Psoas muscle (tissue), 8 donors: ENCODE data around the gene PALD1. TPM values are rescaled to one million over a fixed set of nuclear protein-coding genes. Genes with fewer than 3 reads are reported as not detected.

ENCODE experiments used
- ATAC-seq, 4 donors: fragments of 200-7000 bp; cut with Tn5 transposase; one replicate each; pipeline ENCODE4 v1.9.1; 2020; ENCODE audit warnings: moderate library complexity in 3 of 4, mild to moderate bottlenecking in 2 of 4
- DNase-seq, 2 donors: peaks; one replicate each; pipeline ENCODE4 v3.0.0-alpha.2; 2020
- H3K27ac ChIP-seq: fragments of 200-600 bp; one replicate; pipeline ENCODE4 v1.8.0; 2022
- H3K27me3 ChIP-seq, 3 donors: fragments of 200-600 bp in 1 of 3; one replicate each; pipeline versions ENCODE4 v1.6.1 to v1.8.0; 2013 to 2022; ENCODE audit warnings: low read length in 2 of 3, mild to moderate bottlenecking in 2 of 3, moderate library complexity in 1 of 3; ENCODE audit not compliant: insufficient read depth in 3 of 3
- H3K36me3 ChIP-seq, 2 donors: fragments of 200-600 bp in 1 of 2; one replicate each; pipeline versions ENCODE4 v1.6.1 to v1.8.0; 2013 to 2022; ENCODE audit warnings: low read depth in 1 of 2, mild to moderate bottlenecking in 1 of 2, moderate library complexity in 1 of 2; ENCODE audit not compliant: insufficient read depth in 1 of 2
- H3K4me1 ChIP-seq: fragments of 200-600 bp; one replicate; pipeline ENCODE4 v1.8.0; 2022
- H3K4me3 ChIP-seq: fragments of 200-600 bp; one replicate; pipeline ENCODE4 v1.8.0; 2022; ENCODE audit warnings: mild to moderate bottlenecking
- H3K9me3 ChIP-seq: fragments of 200-600 bp; one replicate; pipeline ENCODE4 v1.8.0; 2022
- CTCF ChIP-seq: fragments of 200-600 bp; IDR thresholded peaks from one replicate; pipeline ENCODE4 v1.8.0; 2022; ENCODE audit warnings: antibody characterized with exemption
- WGBS, 3 donors: extraction: QIAGEN DNeasy Blood & Tissue Kit; methylation state at CpG; one replicate each; pipeline versions ENCODE4 v1.1.6 to v1.1.7; 2013; 5-methylcytosine and 5-hydroxymethylcytosine counted together
- intact Hi-C, 2 donors: fragments of 100-400 bp; cut with DNase I; formaldehyde crosslinking; loops; one replicate each; pipeline versions ENCODE4 v1.11.0 to v1.14.2; 2022
- polyA plus RNA-seq, 3 donors: library from polyadenylated mRNA; stranded (reverse); fragments of 200-250 nt; gene quantifications; one replicate each; pipeline ENCODE4 v1.2.3, GENCODE V29; 2013
- total RNA-seq, 4 donors: library from RNA; stranded (reverse); fragmentation: NEBNext Ultra II Directional in 2 of 4; extraction: Animal tissue kit (Norgen Biotek cat#: 25700) in 2 of 4; gene quantifications; one replicate each; pipeline versions ENCODE4 v1.2.1 to v1.2.4, GENCODE V29; 2021 to 2023
- donor health status: healthy with polysubstance abuse.
- donor health status: DM: no; HTN: no; CAD: no; lungs with moderate emphysema.
- donor health status: Bipolar disorder and iron deficiency.
- donor health status: healthy.
- donor health status: DM: yes; HTN: yes; CAD: no.
- donor health status: DM: no; HTN: no; CAD: no.
- donor health status: DM: no; HTN: no; CAD: no.
- donor health status: DM: yes; HTN: yes; CAD: no.

PALD1 gene
- total and polyA plus RNA-seq, 7 donors, result 1.0 to 4.0 (median 2.8) TPM

- Histone ChIP-seq H3K27me3 (no peaks in the 10 kb centered on the region), H3K27ac (no peak overlapping the region), H3K4me3 (no peak overlapping the region), H3K9me3 (no peaks in the 10 kb centered on the region), H3K4me1 (peaks cover 10% of the 10 kb centered on the region), H3K36me3 (no peaks in the 10 kb centered on the region)
- TF ChIP-seq CTCF, result no peak
- WGBS, 3 donors, result 46 to 63% (median 53%) methylated on average over 14 of the region's 14 CpGs
- intact Hi-C loops, result no loop called here
- DNase-seq (peak in 1 of 2 donors; percentile 44), ATAC-seq (peak; percentile 10 to 68 (median 48))
Observed at GRCh38 chr10:70560511-70560941, 82.0 kb downstream of the PALD1 start.

- ATAC-seq (peak in 2 of 4 donors; percentile 7 to 8), DNase-seq (peak in 1 of 2 donors; percentile 27)
- TF ChIP-seq CTCF, result no peak
- intact Hi-C loops, result no loop called here
- H3K36me3 ChIP-seq, result no peaks in the 10 kb centered on the region
- 56 to 61% (median 58%) methylated on average over 10 of the region's 10 CpGs for WGBS, 3 donors
- H3K9me3 ChIP-seq, result no peaks in the 10 kb centered on the region
- H3K4me3 ChIP-seq, result no peak overlapping the region
- H3K27me3 ChIP-seq, result no peaks in the 10 kb centered on the region
- peaks cover 10% of the 10 kb centered on the region for H3K4me1 ChIP-seq
- no peak overlapping the region for H3K27ac ChIP-seq
Observed at GRCh38 chr10:70561070-70561469, 82.5 kb downstream of the PALD1 start.

- H3K4me3 ChIP-seq, result no peak overlapping the region
- intact Hi-C loops, result no loop called here
- WGBS, 3 donors, result 81 to 90% (median 88%) methylated on average over 6 of the region's 6 CpGs
- no peak for ATAC-seq
- H3K4me1 ChIP-seq, result peaks cover 10% of the 10 kb centered on the region
- no peak overlapping the region for H3K27ac ChIP-seq
- H3K27me3 ChIP-seq, result no peaks in the 10 kb centered on the region
- no peaks in the 10 kb centered on the region for H3K9me3 ChIP-seq
- no peaks in the 10 kb centered on the region for H3K36me3 ChIP-seq
- TF ChIP-seq CTCF, result no peak
- no peak for DNase-seq
Observed at GRCh38 chr10:70561558-70561957, 83.0 kb downstream of the PALD1 start.

- no peaks in the 10 kb centered on the region for H3K9me3 ChIP-seq
- peak in 1 of 2 donors; percentile 29 for DNase-seq
- intact Hi-C loops, result no loop called here
- ATAC-seq, result no peak
- H3K27ac ChIP-seq, result no peak overlapping the region
- no peaks in the 10 kb centered on the region for H3K27me3 ChIP-seq
- no peak for TF ChIP-seq CTCF
- H3K4me3 ChIP-seq, result no peak overlapping the region
- WGBS, 3 donors, result 84 to 85% (median 85%) methylated on average over 15 of the region's 15 CpGs
- H3K4me1 ChIP-seq, result peaks cover 10% of the 10 kb centered on the region
- H3K36me3 ChIP-seq, result no peaks in the 10 kb centered on the region
Observed at GRCh38 chr10:70562036-70562755, 83.6 kb downstream of the PALD1 start.

GRCh38 chr10:70563230-70563629 lies 84.7 kb downstream of the PALD1 start:
- peaks cover 10% of the 10 kb centered on the region for H3K4me1 ChIP-seq
- no peak for ATAC-seq
- no peaks in the 10 kb centered on the region for H3K9me3 ChIP-seq
- H3K36me3 ChIP-seq, result no peaks in the 10 kb centered on the region
- DNase-seq, result peak in 1 of 2 donors; percentile 32
- intact Hi-C loops, result no loop called here
- no peak for TF ChIP-seq CTCF
- no peaks in the 10 kb centered on the region for H3K27me3 ChIP-seq
- no peak overlapping the region for H3K27ac ChIP-seq
- 67 to 75% (median 68%) methylated on average over 7 of the region's 7 CpGs for WGBS, 3 donors
- no peak overlapping the region for H3K4me3 ChIP-seq
